ENCODE data around the gene PRTFDC1.

PRTFDC1 gene

DNA sequence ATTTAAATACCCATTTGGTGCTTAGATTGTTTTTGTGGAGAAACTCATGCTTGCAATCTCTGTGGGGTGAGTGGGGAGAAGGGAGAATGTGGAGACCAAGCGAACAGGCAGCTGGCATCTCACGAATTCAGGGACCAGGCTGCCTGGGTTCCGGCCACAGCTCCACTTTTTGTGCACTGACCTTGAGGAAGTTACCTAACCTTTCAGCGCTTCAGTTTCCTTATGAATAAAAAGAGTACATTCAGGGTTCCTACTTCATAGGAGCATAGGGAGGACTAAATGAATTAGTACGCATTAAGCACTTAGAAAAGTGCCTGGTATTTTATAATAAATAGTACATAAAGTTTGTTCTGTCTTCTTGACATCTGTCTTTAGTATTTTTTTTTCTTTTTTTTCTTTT is 72.5 kb downstream of the PRTFDC1 start:
- no peak overlapping the region for H3K4me3 ChIP-seq (ENCODE audit: low read depth, low read length)
- DNase-seq (ENCODE audit: low read depth), result no peak
- TF ChIP-seq, protein P1, sequence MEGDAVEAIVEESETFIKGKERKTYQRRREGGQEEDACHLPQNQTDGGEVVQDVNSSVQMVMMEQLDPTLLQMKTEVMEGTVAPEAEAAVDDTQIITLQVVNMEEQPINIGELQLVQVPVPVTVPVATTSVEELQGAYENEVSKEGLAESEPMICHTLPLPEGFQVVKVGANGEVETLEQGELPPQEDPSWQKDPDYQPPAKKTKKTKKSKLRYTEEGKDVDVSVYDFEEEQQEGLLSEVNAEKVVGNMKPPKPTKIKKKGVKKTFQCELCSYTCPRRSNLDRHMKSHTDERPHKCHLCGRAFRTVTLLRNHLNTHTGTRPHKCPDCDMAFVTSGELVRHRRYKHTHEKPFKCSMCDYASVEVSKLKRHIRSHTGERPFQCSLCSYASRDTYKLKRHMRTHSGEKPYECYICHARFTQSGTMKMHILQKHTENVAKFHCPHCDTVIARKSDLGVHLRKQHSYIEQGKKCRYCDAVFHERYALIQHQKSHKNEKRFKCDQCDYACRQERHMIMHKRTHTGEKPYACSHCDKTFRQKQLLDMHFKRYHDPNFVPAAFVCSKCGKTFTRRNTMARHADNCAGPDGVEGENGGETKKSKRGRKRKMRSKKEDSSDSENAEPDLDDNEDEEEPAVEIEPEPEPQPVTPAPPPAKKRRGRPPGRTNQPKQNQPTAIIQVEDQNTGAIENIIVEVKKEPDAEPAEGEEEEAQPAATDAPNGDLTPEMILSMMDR (IDR thresholded peaks at IDR 0.05; ENCODE audit: low read depth, low read length), result no peak
- TF ChIP-seq, protein P2, sequence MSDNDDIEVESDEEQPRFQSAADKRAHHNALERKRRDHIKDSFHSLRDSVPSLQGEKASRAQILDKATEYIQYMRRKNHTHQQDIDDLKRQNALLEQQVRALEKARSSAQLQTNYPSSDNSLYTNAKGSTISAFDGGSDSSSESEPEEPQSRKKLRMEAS (IDR thresholded peaks at IDR 0.05; ENCODE audit: low read depth, low read length), result no peak
- no peak for TF ChIP-seq POLR2A (IDR thresholded peaks at IDR 0.05; ENCODE audit: extremely low read depth, insufficient read length)
- TF ChIP-seq MYC (IDR thresholded peaks at IDR 0.05; ENCODE audit: low read depth, low read length), result no peak

DNA sequence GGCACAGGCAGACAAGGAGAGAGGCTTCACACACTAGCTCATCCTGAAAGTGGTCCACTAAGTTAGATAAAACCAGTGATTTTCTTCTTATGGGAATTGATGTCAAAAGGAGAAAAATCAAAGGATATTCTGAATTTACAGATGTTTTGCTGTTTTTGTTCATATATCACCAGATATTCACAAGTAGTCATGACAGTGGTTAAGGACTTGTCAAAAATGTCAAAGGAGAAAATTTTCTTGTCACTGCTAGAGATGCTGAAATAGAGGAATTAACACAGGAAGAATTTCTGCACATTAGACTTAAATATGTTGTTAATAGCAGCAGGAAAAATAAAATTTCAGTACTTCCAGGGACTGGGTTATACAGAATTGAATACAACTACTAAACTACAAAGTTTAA is 78.3 kb downstream of the PRTFDC1 start:
- DNase-seq (ENCODE audit: low read depth), result no peak
- no peak overlapping the region for H3K4me3 ChIP-seq (ENCODE audit: low read depth, low read length)
- TF ChIP-seq, protein P2 (IDR thresholded peaks at IDR 0.05; ENCODE audit: low read depth, low read length), result no peak
- no peak for TF ChIP-seq POLR2A (IDR thresholded peaks at IDR 0.05; ENCODE audit: extremely low read depth, insufficient read length)
- TF ChIP-seq MYC (IDR thresholded peaks at IDR 0.05; ENCODE audit: low read depth, low read length), result no peak
- TF ChIP-seq, protein P1 (IDR thresholded peaks at IDR 0.05; ENCODE audit: low read depth, low read length), result no peak

DNA sequence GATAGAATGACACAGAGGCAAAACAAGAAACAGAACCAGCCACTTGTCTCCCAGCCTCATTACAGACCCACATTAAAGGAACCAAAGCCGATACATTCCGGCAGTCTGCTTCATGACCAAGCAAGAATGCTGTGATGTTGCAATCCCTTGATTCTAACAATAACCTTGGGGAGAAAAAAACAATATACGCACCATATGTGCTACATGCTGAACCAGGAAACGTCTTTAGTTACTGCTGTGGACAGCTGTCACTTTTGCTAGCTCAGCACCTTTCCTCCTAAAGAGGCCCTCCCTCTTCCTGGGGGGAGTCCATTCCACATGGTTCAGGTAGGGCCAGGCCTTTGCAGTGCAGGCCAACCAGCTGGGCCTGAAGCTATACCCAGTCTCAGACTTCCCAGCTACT is 79.1 kb downstream of the PRTFDC1 start:
- no peak for TF ChIP-seq POLR2A (IDR thresholded peaks at IDR 0.05; ENCODE audit: extremely low read depth, insufficient read length)
- H3K4me3 ChIP-seq (ENCODE audit: low read depth, low read length), result no peak overlapping the region
- DNase-seq (ENCODE audit: low read depth), result peak; percentile 15

DNA sequence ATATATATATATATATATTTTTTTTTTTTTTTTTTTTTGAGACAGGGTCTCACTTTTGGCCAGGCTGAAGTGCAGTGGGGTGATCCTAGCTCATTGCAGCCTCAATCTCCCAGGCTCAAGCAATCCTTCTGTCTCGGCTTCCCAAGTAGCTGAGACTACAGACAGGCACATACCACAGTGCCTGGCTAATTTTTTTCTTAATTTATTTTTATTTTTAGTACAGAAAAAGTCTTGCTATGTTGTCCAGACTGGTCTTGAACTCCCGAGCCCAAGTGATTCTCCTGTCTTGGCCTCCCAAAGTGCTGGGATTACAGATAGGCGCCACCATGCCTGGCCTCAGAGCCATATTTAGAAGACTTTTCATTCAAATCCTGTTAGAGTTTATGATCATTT is 79.6 kb downstream of the PRTFDC1 start:
- H3K4me3 ChIP-seq (ENCODE audit: low read depth, low read length), result no peak overlapping the region
- TF ChIP-seq MYC (IDR thresholded peaks at IDR 0.05; ENCODE audit: low read depth, low read length) (no peak), POLR2A (IDR thresholded peaks at IDR 0.05; ENCODE audit: extremely low read depth, insufficient read length) (no peak)
- TF ChIP-seq, protein P1 (IDR thresholded peaks at IDR 0.05; ENCODE audit: low read depth, low read length), result no peak
- TF ChIP-seq, protein P2 (IDR thresholded peaks at IDR 0.05; ENCODE audit: low read depth, low read length), result no peak
- no peak for DNase-seq (ENCODE audit: low read depth)

DNA sequence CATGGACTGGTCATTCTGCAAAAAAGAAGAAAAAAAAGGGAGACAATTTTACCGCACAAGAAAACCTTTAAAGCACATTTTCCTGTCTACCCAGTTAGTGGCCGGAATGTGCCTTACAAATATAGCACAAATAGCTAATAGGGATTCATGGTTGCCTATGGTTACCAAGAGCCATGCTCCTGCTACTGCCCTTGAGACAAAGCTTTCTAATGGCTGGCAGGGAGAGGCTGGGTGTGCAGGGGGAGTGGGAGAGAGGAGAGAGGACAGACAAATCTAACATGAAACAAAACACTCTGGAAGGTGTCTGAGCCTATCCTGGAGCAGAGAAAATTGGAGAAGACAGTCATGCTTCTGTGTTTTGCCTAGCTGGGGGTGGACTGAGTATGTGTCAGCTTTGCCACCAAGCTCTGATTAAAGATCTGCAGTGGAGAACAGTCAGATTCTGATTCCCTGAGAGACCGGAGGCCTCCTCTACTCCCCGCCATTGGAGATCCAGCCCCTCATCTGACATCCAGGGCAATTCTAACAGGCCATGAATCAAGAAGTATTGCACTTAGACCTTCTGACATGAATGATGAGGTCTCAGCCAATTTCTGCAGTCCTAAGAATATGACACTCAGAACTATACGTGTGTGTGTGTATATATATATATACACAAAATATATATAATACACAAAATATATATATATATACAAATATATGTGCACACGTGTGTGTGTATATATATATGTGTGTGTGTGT is 80.2 kb downstream of the PRTFDC1 start:
- TF ChIP-seq, protein P1 (IDR thresholded peaks at IDR 0.05; ENCODE audit: low read depth, low read length), result no peak
- no peak for TF ChIP-seq POLR2A (IDR thresholded peaks at IDR 0.05; ENCODE audit: extremely low read depth, insufficient read length)
- no peak for TF ChIP-seq MYC (IDR thresholded peaks at IDR 0.05; ENCODE audit: low read depth, low read length)
- TF ChIP-seq, protein P2 (IDR thresholded peaks at IDR 0.05; ENCODE audit: low read depth, low read length), result no peak
- no peak for DNase-seq (ENCODE audit: low read depth)
- H3K4me3 ChIP-seq (ENCODE audit: low read depth, low read length), result no peak overlapping the region

DNA sequence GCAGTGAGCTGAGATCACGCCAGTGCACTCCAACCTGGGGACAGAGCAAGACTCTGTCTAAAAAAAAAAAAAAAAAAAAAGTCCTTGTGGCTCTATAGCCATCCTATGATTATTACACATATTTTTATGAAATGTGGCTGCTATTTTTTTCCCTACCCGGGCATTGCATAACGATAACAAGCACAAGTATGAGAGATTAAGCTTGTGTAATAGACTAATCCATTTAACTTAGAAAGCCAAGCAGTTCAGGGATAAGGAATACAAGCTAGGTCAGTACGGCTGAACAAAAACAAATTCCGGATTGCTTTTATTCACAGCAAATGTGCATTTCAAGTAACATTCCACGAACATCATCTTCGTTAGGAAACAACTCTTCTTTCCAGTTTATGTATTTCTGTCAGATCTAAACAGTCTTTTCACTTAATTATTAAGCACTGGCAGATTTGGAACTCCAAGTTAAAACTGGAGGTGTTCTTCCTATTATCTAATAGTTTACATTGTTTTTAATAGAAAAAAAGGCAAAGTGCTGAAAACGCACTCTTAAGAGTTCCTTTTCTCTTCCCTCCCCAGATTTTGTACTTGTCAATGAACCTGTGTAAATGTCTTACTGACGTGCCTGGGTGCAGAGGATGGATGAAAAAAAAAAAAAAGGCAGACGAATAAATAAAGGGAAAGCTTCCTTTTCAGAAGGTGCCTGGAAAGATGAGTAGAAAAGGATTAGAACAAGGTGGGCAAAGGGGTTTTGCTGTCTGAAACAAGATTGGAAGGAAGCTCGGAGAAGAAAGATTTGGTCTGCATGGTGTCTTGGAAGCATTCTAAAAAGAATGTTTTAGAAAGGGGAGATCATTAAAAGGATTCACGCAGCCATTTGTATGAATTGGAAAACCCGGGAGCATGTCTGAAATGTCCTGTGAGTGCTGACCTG is 81.1 kb downstream of the PRTFDC1 start:
- TF ChIP-seq POLR2A (IDR thresholded peaks at IDR 0.05; ENCODE audit: extremely low read depth, insufficient read length) (no peak), MYC (IDR thresholded peaks at IDR 0.05; ENCODE audit: low read depth, low read length) (no peak)
- TF ChIP-seq, protein P1 (IDR thresholded peaks at IDR 0.05; ENCODE audit: low read depth, low read length), result no peak
- TF ChIP-seq, protein P2 (IDR thresholded peaks at IDR 0.05; ENCODE audit: low read depth, low read length), result no peak
- DNase-seq (ENCODE audit: low read depth), result no peak
- H3K4me3 ChIP-seq (ENCODE audit: low read depth, low read length), result no peak overlapping the region

All from NB4 (cell line).